ENCODE results near the gene HRH3. TPM values are rescaled to one million over a fixed set of nuclear protein-coding genes. Genes with fewer than 3 reads are reported as not detected.

The HRH3 gene
- total and polyA plus RNA-seq, 9 donors, result not detected

DNA sequence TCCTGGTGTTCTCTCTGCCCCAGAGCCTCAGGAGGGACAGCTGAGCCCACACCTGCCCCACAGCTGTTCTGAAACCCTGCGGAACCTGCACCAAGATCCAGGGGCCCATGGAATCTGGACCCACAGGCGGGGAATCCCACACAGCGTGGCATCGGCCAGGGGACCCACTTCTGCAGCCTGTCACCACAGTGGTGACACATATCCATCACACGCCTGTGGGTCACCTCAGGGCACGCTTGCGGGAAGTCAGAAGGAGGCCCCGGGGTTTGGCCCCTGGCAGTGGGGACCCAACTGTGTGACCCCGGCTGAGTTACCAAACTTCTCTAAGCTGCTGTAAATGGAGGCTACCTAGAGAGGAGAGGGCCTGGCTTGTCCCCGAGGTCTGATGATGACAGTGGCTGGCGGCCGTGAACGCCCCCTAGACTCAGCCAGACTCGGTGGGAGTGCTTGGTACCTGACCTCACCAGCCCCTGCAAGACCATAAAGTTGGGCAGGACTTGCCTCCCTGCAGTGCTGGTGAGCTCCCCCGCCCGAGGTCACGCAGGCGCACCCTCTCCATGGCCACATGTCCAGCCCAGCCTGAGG is 2.3 kb upstream of the HRH3 start:
- Histone ChIP-seq H3K9me3 (no peaks in the 10 kb centered on the region), H3K27me3 (peaks cover 2% of the 10 kb centered on the region), H3K27ac (no peak overlapping the region), H3K36me3 (no peaks in the 10 kb centered on the region), H3K4me3 (no peak overlapping the region), H3K4me1 (ENCODE audit: insufficient read depth) (peaks cover 10% of the 10 kb centered on the region)
- DNase-seq, result no peak
- TF ChIP-seq POLR2A (IDR thresholded peaks at IDR 0.05) (no peak), EP300 (IDR thresholded peaks at IDR 0.05) (no peak), CTCF (IDR thresholded peaks at IDR 0.05) (no peak)
- WGBS, 3 donors, result 78 to 83% (median 81%) methylated on average over 17 to 18 of the region's 18 CpGs
- intact Hi-C loops (cut with DNase I), result no loop called here

DNA sequence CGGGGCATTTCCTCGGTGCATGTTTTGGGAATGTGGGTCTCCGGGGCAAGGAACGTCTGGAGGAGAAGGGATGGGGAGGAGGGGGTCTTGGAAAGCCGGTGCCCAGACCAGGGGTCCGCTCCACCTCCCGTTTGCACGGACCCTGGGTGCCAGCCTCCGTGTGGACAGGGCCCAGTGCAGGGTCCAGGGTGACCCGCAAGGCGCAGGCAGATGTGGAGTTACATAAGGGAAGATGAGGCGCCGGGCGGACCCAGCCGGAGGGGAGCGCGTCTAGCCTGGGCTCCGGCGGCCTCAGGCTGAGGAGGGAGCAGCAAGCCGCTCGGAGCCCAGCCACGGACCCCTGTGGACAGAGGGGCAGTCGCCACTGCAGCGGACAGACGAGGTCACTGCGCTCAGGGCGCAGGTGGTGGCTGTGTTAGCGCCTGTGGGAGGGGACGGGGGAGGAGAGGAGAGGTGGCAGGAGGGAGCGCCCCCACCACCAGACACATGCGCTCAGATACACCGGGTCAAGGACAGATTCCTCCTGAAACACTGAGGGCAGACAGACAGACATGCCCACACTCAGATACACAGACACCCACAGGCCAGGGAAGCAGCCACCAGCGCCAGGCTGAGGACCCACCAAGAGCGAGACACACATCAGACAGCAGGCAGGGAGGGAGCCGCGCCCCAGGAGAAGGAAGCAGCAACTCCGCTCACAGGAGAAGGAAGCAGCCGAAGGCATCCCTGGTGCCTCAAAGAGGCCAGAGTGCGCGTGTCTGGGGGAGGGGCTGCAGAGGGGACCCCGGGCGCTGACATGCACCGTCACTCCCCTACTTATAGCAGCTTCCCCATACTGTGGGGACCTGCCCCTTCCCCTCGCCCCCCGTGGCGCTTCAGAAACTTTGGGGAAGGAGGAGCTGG is 839 bp upstream of the HRH3 start:
- peaks cover 10% of the 10 kb centered on the region for H3K4me1 ChIP-seq (ENCODE audit: insufficient read depth)
- H3K9me3 ChIP-seq, result no peaks in the 10 kb centered on the region
- intact Hi-C loops (cut with DNase I), result no loop called here
- TF ChIP-seq EP300 (IDR thresholded peaks at IDR 0.05) (no peak), CTCF (IDR thresholded peaks at IDR 0.05) (no peak), POLR2A (IDR thresholded peaks at IDR 0.05) (no peak)
- DNase-seq, result no peak
- no peaks in the 10 kb centered on the region for H3K36me3 ChIP-seq
- H3K27ac ChIP-seq, result no peak overlapping the region
- no peak overlapping the region for H3K4me3 ChIP-seq
- H3K27me3 ChIP-seq, result peaks cover 2% of the 10 kb centered on the region
- 1 to 2% (median 1%) methylated on average over 41 to 46 of the region's 46 CpGs for WGBS, 3 donors

DNA sequence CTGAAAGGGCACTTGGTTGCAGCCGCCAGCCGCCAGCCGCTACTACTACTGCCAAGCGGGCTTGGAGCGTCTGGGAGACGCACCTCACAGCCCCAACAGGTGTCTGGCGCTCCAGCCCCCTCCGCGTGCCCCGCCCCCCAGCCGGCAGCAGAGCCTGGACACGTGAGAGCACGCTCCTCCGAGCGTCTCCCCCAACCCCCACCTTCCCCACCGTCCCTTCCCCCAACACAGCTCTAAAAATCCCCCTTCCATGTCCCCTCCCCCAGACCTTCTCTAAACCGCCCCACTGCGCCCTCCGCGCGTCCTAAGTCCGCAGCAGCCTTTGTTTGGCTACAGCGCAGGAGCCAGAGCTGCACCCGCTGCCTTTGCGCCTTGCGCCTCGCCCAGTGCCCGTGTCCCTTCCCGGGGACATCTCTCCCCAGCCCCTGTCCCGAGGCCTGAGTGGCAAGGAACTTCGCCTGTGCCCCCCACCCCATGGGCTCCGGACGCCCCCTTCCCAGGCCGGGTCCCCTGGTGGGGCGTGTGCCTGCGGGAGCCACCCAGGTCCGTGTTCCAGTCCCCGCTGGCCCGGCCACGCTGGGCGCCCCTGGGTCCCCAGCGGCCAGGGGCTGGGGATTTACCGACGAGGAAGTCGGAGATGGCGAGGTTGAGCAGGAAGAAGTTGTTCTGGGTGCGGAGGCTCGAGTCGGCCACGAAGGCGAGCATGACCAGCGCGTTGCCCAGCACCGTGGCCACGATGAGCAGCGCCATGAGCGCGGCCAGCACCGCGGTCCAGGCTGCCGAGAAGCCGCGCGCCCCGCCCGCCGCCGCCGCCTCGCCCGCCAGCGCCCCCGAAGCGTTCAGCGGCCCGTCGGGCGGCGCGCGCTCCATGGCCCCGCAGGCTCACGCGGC is 732 bp downstream of the HRH3 start:
- TF ChIP-seq EP300 (IDR thresholded peaks at IDR 0.05) (no peak), CTCF (IDR thresholded peaks at IDR 0.05) (no peak), POLR2A (IDR thresholded peaks at IDR 0.05) (no peak)
- Histone ChIP-seq H3K36me3 (no peaks in the 10 kb centered on the region), H3K27ac (no peak overlapping the region), H3K9me3 (no peaks in the 10 kb centered on the region), H3K4me3 (no peak overlapping the region), H3K27me3 (peaks cover 2% of the 10 kb centered on the region), H3K4me1 (ENCODE audit: insufficient read depth) (peaks cover 10% of the 10 kb centered on the region)
- DNase-seq, result no peak
- intact Hi-C loops (cut with DNase I), result no loop called here
- WGBS, 3 donors, result 1 to 2% (median 1%) methylated on average over 57 to 84 of the region's 84 CpGs

Data from ovary (tissue), 9 donors.